Measurements from ENCODE around the gene TMEM238L.
"Not testable (repeated sequence)": the region's sequence is repeated elsewhere in the genome, so short reads cannot be mapped to it uniquely, and the experiment has no call there.

TMEM238L gene, protein sequence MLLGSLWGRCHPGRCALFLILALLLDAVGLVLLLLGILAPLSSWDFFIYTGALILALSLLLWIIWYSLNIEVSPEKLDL

DNA sequence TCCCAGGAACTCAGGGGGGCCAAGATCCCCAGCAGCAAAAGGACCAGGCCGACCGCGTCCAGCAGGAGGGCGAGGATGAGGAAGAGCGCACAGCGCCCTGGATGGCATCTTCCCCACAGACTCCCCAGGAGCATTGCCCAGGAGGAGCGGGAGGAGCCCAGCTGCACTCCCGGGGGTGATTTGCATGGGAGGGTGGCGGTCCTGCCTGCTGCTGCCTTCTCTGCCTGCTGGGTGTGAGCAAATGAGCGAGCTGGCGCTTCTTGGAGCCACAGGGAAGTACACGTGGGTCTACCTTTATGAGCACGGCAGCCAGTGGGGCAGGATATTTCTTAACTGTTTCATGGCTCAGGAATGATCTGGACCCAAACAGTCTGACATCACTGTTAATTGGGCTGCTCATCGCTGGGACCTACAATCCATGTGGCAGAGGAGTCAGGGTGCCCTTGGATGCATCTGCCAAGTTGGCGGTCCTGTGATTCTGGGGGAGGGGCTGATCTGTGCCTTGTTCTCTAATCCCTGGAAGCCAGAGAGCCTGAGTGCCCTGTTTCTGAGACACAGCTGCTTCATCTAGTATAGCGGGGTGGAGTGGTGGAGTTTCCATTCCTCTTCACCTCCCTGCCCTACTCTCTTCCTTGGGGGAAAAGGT, at the start of gene TMEM238L:
TSS of gene TMEM238L (minus strand) at position 270 of the 646 bp plus-strand sequence. CDS start at position 134, 136 bp downstream.
- no peak for DNase-seq (ENCODE audit: low read depth)

DNA sequence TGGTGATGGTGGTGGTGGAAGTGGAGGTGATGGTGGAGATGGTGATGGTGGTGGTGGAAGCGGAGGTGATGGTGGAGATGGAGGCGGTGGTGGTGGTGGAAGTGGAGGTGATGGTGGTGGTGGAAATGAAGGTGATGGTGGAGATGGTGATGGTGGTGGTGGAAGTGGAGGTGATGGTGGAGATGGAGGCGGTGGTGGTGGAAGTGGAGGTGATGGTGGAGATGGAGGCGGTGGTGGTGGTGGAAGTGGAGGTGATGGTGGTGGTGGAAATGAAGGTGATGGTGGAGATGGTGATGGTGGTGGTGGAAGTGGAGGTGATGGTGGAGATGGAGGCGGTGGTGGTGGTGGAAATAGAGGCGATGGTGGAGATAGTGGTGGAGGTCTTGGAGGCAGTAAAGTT, 42.7 kb upstream of the TMEM238L start:
- not testable (repeated sequence) for DNase-seq (ENCODE audit: low read depth)

DNA sequence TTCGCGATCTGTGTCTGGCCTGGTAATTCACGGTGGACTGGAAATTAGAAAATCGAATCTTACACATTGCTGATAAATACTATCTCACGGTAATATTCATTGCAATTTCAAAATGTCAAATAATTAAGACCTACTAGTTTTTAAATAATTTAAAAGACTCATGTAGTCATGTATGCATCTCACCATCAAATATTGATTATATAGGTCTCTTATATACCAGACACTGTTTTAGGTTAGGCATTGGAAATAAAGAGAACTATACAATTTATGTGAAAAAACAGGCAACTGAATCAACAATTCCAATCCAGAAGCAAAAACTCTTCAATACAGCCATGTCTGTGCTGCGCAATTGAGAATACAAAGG, 41.5 kb upstream of the TMEM238L start:
- no peak for DNase-seq (ENCODE audit: low read depth)

DNA sequence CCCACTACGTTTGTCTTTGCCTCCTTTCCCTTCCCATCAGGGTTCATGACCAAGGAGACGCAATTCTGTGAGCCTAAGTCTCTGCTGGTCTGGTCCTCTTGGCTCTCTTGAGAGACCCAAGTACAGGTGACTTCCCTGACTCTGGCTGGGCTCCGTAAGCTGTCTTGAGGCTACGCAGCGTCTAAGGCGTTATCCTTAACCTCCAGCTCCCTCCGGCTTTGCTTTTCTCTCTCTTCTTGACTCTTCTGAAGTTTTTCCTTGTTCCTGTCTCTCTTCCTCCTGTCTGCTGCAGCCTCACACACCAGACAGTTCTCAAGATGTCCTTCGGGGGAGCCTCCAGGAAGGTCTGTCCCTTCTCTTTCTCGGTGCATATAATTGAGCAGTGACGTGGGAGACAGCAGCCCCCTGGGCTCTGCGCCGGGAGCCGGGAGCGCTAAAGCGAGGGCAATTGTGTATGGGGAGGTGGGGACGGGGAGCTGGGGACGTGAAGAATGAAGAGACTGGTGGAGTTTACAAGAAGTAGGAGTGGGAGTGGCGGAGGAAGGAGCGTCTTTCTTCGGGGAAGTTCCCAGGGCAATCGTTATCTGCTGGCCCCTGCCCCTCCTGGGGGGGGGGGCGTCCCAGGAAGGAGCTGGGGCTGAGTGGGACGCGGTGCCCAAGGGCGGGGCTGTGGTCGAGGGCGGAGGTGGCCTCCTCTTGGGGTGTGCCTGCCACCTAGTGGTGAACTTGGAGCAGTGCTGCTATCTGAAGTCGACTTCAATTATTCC, 40.9 kb upstream of the TMEM238L start:
- no peak for DNase-seq (ENCODE audit: low read depth)

DNA sequence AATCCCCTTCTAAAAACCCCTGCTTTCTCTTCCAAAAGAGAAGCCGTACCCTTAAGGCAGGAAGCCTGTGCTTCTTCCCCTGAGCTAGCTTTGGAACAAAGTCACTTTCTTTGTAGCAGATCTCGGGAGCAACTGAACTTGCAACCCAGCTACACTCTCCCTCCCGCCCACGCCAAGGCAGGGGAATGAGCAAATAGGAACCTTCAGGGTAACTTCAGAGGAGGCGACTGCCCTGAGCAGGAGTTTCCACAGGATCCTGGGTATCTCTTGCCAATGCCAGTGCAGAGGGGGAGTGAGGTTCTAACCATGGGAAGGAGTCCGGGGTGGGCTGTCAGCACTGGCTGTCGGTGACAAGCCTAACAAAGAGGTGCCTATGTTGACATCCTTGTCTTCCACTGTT, 39.9 kb upstream of the TMEM238L start:
- no peak for DNase-seq (ENCODE audit: low read depth)

DNA sequence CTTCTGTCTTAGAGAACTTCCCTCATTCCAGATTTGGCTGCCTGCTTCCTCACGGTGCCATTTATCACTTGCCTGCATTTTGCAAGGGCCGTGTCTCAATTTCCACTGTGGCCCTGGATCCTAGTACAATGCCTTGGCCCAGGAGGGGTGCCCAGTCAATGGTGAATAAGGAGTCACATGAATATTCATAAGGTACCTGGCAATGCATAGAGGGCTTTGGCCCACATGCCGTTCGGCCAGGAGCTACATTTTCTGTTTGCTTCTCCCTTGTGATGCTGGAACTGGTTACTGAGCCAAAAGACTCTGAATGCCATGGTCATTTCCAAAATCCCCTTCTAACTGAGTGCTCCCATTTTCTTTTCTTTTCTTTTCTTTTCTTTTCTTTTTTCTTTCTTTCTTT, 38.8 kb upstream of the TMEM238L start:
- no peak for DNase-seq (ENCODE audit: low read depth)

DNA sequence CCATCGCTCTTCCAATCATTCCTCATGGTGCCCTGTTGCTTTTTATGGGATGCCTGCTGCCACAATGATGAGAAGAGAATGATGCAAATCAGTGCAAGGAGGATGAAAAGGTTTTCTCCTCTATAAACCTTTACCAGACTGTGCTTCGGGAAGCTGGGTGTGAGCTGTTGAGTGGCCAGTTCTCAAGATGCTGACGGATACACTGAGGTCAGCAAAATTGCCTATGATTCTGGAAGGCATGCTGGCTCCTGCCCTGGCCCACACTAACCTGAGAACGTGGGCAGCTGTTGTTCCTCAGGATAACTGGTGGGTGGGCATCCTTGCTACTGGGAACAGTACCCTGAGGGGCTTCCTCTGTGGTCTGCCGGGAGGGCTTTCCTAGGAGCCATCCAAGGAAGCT, 34.8 kb upstream of the TMEM238L start:
- DNase-seq (ENCODE audit: low read depth): no peak

DNA sequence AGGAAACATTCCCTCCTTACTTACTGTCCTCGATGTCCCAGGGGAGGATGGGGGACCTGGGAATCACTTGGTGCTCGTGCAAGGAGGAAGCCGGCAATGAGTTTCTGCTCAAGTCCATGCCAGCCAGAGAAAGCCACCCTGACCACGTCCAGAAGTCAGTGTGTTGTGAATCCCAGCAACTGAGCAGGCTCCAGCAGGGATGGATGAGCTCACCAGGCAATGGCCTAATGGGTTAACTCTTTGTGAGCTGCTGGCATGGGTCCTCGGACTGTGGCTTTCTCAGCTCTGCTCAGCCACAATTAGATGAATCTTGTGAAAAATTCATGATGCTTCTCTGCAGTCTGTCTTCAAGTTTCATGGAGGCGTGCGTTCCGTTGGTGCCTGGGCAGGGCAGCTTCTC, 34.0 kb upstream of the TMEM238L start, which contains the start of gene PIRT:
TSS of gene PIRT (minus strand) at position 167 of the 400 bp plus-strand sequence. CDS start 12,442 bp downstream, outside the sequence.
- no peak for DNase-seq (ENCODE audit: low read depth)

DNA sequence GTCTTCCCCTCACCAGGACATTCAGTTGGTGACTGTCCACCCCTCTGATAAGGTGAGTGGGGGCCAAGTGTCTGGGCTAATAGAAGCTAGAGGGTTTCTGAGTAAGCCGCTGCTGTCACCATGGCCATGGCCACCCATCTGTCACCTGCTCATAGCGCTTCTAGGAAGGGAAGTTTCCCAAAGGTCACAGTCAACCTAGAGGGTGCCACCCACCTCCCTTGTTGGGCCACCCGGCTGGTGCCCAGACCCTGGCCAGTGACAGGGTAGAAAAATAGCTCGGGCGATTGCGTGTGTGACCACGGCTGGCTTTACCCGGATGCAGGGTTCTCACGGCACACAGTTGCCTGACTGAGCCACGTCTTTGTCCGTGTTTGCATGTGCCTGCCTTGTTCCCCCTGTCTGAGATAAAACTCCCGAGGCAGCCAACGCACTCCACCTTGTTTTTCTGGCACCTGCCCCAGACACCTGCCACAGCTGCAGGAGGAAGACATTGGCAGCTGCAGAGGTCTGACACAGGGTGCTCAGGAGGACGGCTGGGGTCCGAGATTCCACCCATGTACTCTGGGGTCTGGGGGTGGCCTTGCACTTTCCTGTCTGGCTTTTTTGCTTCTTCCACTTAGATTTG, 33.2 kb upstream of the TMEM238L start:
- DNase-seq (ENCODE audit: low read depth): no peak

DNA sequence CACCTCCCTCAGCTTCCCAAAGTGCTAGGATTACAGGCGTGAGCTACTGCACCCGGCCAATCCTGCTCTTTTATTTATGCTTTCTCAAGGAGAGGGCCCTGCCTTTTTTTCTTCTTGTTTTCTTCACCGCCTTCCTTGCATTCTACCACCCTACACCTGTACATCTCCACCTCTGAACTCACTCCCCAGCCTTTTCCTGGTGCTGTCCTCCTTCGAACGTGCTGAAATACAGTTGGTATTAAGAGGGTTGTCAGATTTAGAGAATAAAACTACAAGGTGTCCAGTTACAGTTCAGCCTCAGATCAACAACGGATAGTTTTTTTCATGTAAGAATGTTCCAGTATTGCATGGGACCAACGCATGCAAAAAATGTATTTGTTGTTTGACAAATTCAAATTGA, 32.2 kb upstream of the TMEM238L start:
- no peak for DNase-seq (ENCODE audit: low read depth)

DNA sequence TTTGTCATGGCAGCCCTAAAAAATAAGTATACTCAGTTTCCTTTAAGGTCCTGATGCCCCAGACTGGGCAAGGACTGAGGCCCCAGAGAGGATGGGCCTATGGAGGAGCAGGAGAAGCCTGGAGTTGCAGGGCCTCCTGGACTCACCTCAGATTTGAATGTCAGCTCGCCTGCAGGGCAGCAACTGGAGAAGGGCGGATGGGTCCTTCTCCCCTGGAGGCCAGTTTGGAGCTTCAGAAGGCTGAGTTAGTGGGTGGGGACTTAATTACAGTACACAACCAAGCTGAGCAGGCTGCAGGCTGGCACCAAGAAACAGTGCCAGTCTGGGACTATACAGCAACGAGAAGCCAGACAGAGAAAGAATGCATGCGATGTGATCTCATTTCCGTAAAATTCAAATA, 27.8 kb upstream of the TMEM238L start:
- DNase-seq (ENCODE audit: low read depth): no peak

DNA sequence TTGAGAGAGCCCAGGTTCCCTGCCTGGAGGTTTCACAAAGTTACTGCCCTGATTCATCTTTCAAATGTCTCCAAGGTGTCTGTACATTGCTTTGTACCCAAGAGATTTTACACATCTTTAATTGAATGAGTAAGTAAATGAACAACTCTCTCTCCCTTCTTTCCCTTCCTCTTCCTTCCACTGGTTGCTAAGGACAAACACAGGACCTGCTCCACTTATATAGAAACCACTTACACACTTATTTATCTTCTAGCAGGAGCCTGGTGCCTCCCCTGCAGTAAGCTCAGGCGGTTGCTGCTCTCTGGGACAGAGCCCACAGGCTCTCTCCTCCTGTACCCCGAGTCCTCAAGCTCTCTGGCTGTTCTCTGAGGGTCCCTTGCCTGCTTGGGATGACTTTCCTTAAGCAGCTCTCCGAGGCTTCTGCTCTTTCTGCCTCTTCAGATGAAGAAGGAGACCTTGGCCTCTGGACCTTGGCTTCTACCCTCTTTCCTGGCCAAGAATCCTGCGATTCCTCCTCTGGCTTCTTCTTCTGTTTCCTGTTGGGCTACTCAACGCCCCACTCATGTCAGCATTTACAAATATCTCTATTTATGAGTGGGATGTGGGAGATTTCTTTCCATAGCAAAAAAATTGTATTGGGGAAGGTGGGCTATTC, 24.1 kb upstream of the TMEM238L start:
- DNase-seq (ENCODE audit: low read depth): no peak

DNA sequence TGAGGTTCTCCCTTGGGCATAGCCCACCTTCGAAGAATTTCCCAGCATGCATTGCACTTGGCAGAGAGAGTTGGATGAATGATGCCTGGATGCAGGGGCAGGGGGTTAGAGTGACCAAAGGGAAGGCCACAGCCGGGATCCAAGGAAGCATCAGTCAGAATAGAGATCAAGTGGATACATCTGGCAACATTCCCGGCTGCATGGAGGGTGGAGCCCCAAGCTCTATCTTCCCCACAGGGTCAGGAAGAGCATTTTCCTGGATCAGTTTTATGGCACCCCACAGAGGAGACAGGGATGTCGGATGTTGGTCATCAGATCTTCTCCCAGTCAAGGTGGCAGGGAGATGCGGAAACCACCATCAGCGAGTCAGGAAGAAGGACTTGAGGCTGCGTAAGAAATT, 21.0 kb upstream of the TMEM238L start:
- DNase-seq (ENCODE audit: low read depth): no peak

DNA sequence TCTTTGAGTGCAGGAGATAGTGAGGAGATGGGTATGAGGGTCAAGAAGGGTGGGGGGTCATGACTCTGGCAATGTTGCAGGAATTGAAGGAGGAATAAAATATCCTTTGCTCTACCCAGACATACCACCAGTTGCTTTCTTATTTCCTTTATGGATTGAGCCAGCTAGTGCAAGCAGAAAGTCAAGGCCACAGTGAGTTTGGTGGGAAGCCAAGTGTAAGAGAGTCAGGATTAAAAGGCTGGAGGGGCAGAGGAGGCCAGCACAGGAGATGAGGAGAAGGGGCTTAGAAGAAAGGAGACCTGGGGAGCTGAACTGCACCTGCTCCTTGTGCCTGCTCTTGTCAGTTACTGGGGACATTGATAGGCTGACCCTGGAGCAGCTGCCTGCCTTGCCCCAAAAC, 17.9 kb upstream of the TMEM238L start:
- no peak for DNase-seq (ENCODE audit: low read depth)

DNA sequence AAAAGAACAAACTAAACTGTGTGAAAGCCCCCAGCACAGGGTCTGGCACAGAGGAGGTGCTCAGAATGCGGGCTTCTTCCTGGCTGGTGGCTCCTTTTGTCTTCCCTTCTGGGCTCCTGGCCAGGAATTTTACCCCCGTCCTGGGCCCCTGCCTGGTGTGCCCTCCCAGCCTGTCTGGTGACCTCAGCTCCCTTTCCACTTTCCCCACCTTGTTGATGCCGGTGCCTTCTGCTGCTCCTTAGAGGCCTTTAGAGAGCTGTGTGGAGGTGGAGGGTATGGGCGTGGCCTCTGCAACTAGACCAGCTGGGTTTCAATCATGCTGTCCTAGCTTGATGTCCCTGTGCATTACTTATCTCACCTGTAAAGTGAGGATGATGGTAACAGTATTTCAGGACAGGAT, 17.2 kb upstream of the TMEM238L start:
- no peak for DNase-seq (ENCODE audit: low read depth)

DNA sequence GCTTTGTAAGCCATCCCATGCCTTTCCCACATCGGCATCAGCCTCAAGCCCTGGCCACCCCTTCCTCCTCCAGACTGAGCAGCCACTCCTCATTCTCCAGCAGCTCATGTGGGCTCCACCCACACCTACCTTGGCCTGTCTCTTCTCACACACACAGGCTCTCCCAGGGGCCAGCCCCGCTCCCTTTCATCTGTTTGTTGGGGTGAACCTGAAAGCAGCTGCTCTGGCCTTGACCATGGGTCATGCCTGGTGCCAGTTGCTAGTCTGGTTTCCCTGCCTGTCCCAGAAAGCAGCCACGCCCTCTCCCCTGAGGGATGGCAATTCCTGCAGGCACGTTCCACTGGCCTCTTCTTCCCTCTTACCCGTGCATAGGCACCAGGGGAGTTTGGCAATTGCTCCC, 11.4 kb upstream of the TMEM238L start:
- no peak for DNase-seq (ENCODE audit: low read depth)

DNA sequence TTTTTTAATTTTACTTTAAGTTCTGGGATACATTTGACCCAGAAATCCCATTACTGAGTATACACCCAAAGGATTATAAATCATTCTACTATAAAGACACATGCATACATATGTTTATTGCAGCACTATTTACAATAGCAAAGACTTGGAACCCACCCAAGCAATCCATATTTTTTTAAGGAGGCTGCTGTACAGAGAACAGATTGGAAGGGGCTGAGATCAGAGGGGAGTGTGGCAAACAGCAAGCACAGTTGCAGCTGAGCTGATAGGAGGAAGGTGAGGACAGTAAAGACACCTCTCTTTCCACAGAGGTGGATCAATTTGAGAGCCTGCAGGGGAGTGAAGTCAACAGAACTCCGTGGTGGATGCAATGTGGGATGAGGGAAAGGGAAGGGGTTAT, 10.2 kb upstream of the TMEM238L start:
- no peak for DNase-seq (ENCODE audit: low read depth)

DNA sequence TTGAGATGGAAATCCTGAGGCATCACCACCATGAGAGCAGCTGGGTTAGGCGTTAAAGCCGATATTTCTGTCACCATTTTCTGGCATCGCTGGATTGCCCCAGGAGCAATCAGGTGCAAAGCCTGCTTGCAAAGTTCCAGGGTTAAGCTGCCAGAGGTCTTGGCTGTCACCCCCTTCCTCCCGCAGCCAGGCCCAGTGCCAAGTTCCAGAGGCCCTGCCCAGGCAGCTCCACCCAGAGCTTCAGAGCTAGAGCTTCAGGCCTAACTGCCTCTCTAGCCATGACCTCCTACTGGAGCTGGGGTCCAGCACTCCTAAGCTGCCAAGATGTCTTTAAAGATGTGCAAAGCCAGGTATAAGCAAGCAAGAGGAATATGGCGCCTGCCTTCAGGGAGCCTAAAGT, 8.8 kb upstream of the TMEM238L start:
- DNase-seq (ENCODE audit: low read depth): no peak

DNA sequence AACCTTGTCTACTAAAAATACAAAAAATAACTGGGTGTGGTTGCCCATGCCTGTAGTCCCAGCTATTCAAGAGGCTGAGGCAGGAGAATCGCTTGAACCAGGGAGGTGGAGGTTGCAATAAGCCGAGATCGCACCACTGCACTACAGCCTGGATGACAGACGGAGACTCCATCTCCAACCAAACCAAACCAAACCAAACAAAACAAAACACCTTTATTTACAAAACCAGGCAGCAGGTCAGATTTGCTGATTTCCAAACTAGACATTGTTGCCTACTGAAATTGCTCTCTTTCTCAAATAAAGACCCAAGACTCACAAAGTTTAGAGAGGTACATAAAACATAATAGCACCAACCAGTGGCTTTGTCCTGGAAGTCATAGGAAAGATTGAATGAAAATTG, 5.7 kb upstream of the TMEM238L start:
- DNase-seq (ENCODE audit: low read depth): no peak

DNA sequence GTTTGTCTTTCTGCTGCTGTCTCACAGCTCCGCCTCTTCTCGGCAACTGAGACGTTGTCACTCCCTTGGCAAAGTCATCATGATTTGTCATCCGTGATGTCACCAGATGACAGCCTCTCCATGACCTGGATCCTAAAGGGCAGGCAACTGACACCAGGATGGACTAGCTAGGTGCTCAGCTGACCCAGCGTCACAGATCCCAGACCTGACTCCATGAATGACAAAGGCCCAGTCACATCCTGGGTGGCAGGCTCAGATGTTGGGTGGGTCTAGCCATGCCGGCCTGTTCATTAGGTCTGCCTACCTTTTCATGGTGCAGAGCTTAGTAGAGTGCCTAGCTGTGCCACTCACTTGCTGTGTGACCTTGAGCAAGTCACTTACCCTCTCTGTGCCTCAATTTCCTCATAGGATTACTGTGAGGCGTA, 3.8 kb upstream of the TMEM238L start:
- DNase-seq (ENCODE audit: low read depth): no peak

DNA sequence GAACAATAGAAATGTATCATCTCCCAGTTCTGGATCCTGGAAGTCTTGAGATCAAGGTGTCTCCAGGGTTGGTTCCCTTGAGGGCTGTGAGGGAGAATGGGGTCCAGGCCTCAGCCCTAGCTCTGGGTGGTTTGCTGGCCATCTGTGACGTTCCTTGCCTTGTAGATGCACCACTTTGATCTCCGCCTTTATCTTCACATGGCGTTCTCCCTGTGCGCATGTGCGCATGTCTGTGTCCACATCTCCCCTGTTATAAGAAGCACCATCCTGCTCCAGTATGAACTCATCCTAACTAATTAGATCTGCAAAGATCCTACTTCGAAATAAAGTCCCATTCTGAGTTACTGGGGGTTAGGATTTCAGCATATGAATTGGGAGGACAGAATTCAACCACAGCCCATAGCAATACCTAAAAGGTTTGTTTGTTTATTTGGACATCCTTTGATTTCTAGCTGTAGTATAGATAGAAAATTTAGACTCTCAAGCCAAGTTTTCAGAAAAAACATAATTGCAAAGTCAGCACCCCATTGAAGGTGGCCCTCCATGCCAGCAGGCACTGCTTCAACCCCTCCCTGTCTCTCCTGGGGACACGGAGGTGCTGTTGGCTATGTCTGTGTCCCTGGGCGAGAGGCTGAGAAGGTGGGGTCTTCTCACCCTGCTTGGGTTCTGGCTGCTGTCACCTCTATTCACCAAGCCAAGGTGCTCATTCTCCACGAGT, 2.8 kb upstream of the TMEM238L start:
- DNase-seq (ENCODE audit: low read depth): no peak

DNA sequence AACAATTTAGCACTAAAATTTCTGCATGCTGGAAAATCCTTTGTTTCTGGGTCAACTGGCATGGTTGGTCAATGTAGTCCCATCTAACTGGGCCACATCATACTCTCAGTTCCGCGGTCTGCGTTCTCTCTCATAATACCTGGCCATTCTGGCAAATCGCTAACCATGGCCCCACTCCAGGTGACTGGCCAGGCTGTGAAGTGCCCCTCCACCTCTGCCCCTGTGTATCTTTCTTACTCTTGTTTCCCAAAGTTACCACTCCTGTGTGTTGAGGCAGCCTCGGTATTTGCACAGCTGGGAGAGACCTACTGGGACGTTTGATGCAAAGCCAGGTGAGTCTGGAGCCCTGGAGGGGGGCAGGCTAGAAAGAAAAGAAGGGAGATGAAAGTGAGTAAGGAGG, 2.0 kb upstream of the TMEM238L start:
- no peak for DNase-seq (ENCODE audit: low read depth)
